ENCODE results near the gene ZNF598.

The ZNF598 gene

GRCh38 chr16:2033057-2033908, 23.7 kb upstream of the ZNF598 start:
- peaks cover 0 to 8% of the 10 kb centered on the region in 2 donors for H3K36me3 ChIP-seq (ENCODE audit: control insufficient read depth in 1 of 2, insufficient read depth in 2 of 2, low read length in 2 of 2)
- H3K4me1 ChIP-seq (ENCODE audit: control insufficient read depth in 1 of 2, insufficient read depth in 2 of 2, low read length in 2 of 2) = peaks cover 3 to 62% of the 10 kb centered on the region in 2 donors

GRCh38 chr16:2032285-2033056, 22.9 kb upstream of the ZNF598 start:
- no peaks in the 10 kb centered on the region for H3K9me3 ChIP-seq (ENCODE audit: control insufficient read depth in 1 of 2, low read length in 2 of 2)
- peaks cover 8 to 63% of the 10 kb centered on the region in 2 donors for H3K4me1 ChIP-seq (ENCODE audit: control insufficient read depth in 1 of 2, insufficient read depth in 2 of 2, low read length in 2 of 2)
- no peaks in the 10 kb centered on the region for H3K27me3 ChIP-seq (ENCODE audit: low read depth, low read length)
- peak overlapping the region; percentile 45 for H3K27ac ChIP-seq (ENCODE audit: low read length)
- H3K36me3 ChIP-seq (ENCODE audit: control insufficient read depth in 1 of 2, insufficient read depth in 2 of 2, low read length in 2 of 2) = peaks cover 0 to 5% of the 10 kb centered on the region in 2 donors
- peak overlapping the region in 1 of 2 donors; percentile 44 for H3K4me3 ChIP-seq (ENCODE audit: low read depth in 1 of 2, low read length in 2 of 2)

More at GRCh38 chr16:2033057-2033908, 23.7 kb upstream of the ZNF598 start:
- Histone ChIP-seq H3K9me3 (ENCODE audit: control insufficient read depth in 1 of 2, low read length in 2 of 2) (no peaks in the 10 kb centered on the region), H3K4me3 (ENCODE audit: low read depth in 1 of 2, low read length in 2 of 2) (peak overlapping the region; percentile 44 to 50), H3K27ac (ENCODE audit: low read length) (peak overlapping the region; percentile 75), H3K27me3 (ENCODE audit: low read depth, low read length) (no peaks in the 10 kb centered on the region)

- Histone ChIP-seq H3K4me3 (ENCODE audit: low read depth in 1 of 2, low read length in 2 of 2) (no peak overlapping the region), H3K4me1 (ENCODE audit: control insufficient read depth in 1 of 2, insufficient read depth in 2 of 2, low read length in 2 of 2) (peaks cover 9 to 58% of the 10 kb centered on the region in 2 donors), H3K27me3 (ENCODE audit: low read depth, low read length) (no peaks in the 10 kb centered on the region), H3K36me3 (ENCODE audit: control insufficient read depth in 1 of 2, insufficient read depth in 2 of 2, low read length in 2 of 2) (no peaks in the 10 kb centered on the region), H3K27ac (ENCODE audit: low read length) (no peak overlapping the region), H3K9me3 (ENCODE audit: control insufficient read depth in 1 of 2, low read length in 2 of 2) (no peaks in the 10 kb centered on the region)
Observed at GRCh38 chr16:2031081-2031577, 21.5 kb upstream of the ZNF598 start.

- H3K4me3 ChIP-seq (ENCODE audit: low read depth in 1 of 2, low read length in 2 of 2) = peak overlapping the region in 1 of 2 donors; percentile 32
- peaks cover 6 to 56% of the 10 kb centered on the region in 2 donors for H3K4me1 ChIP-seq (ENCODE audit: control insufficient read depth in 1 of 2, insufficient read depth in 2 of 2, low read length in 2 of 2)
- H3K27me3 ChIP-seq (ENCODE audit: low read depth, low read length) = no peaks in the 10 kb centered on the region
- no peak overlapping the region for H3K27ac ChIP-seq (ENCODE audit: low read length)
- no peaks in the 10 kb centered on the region for H3K9me3 ChIP-seq (ENCODE audit: control insufficient read depth in 1 of 2, low read length in 2 of 2)
- H3K36me3 ChIP-seq (ENCODE audit: control insufficient read depth in 1 of 2, insufficient read depth in 2 of 2, low read length in 2 of 2) = no peaks in the 10 kb centered on the region
Observed at GRCh38 chr16:2030036-2030435, 20.4 kb upstream of the ZNF598 start.

- H3K27me3 ChIP-seq (ENCODE audit: low read depth, low read length) = no peaks in the 10 kb centered on the region
- H3K4me3 ChIP-seq (ENCODE audit: low read depth in 1 of 2, low read length in 2 of 2) = peak overlapping the region in 1 of 2 donors; percentile 32
- peaks cover 6 to 49% of the 10 kb centered on the region in 2 donors for H3K4me1 ChIP-seq (ENCODE audit: control insufficient read depth in 1 of 2, insufficient read depth in 2 of 2, low read length in 2 of 2)
- H3K27ac ChIP-seq (ENCODE audit: low read length) = no peak overlapping the region
- H3K9me3 ChIP-seq (ENCODE audit: control insufficient read depth in 1 of 2, low read length in 2 of 2) = no peaks in the 10 kb centered on the region
- no peaks in the 10 kb centered on the region for H3K36me3 ChIP-seq (ENCODE audit: control insufficient read depth in 1 of 2, insufficient read depth in 2 of 2, low read length in 2 of 2)
Observed at GRCh38 chr16:2029350-2029749, 19.7 kb upstream of the ZNF598 start.

GRCh38 chr16:2028620-2029220, 19.1 kb upstream of the ZNF598 start:
- H3K4me3 ChIP-seq (ENCODE audit: low read depth in 1 of 2, low read length in 2 of 2) = peak overlapping the region; percentile 3 to 78

GRCh38 chr16:2028146-2028545, 18.5 kb upstream of the ZNF598 start:
- Histone ChIP-seq H3K36me3 (ENCODE audit: control insufficient read depth in 1 of 2, insufficient read depth in 2 of 2, low read length in 2 of 2) (no peaks in the 10 kb centered on the region), H3K27ac (ENCODE audit: low read length) (no peak overlapping the region), H3K27me3 (ENCODE audit: low read depth, low read length) (no peaks in the 10 kb centered on the region), H3K9me3 (ENCODE audit: control insufficient read depth in 1 of 2, low read length in 2 of 2) (no peaks in the 10 kb centered on the region), H3K4me3 (ENCODE audit: low read depth in 1 of 2, low read length in 2 of 2) (peak overlapping the region; percentile 69 to 78), H3K4me1 (ENCODE audit: control insufficient read depth in 1 of 2, insufficient read depth in 2 of 2, low read length in 2 of 2) (peaks cover 6 to 48% of the 10 kb centered on the region in 2 donors)

More at GRCh38 chr16:2028620-2029220, 19.1 kb upstream of the ZNF598 start:
- Histone ChIP-seq H3K9me3 (ENCODE audit: control insufficient read depth in 1 of 2, low read length in 2 of 2) (no peaks in the 10 kb centered on the region), H3K4me1 (ENCODE audit: control insufficient read depth in 1 of 2, insufficient read depth in 2 of 2, low read length in 2 of 2) (peaks cover 6 to 48% of the 10 kb centered on the region in 2 donors), H3K27ac (ENCODE audit: low read length) (no peak overlapping the region), H3K27me3 (ENCODE audit: low read depth, low read length) (no peaks in the 10 kb centered on the region), H3K36me3 (ENCODE audit: control insufficient read depth in 1 of 2, insufficient read depth in 2 of 2, low read length in 2 of 2) (no peaks in the 10 kb centered on the region)

- H3K27me3 ChIP-seq (ENCODE audit: low read depth, low read length) = no peaks in the 10 kb centered on the region
- no peaks in the 10 kb centered on the region for H3K9me3 ChIP-seq (ENCODE audit: control insufficient read depth in 1 of 2, low read length in 2 of 2)
- no peak overlapping the region for H3K27ac ChIP-seq (ENCODE audit: low read length)
- no peaks in the 10 kb centered on the region for H3K36me3 ChIP-seq (ENCODE audit: control insufficient read depth in 1 of 2, insufficient read depth in 2 of 2, low read length in 2 of 2)
- peak overlapping the region; percentile 69 to 78 for H3K4me3 ChIP-seq (ENCODE audit: low read depth in 1 of 2, low read length in 2 of 2)
- peaks cover 6 to 50% of the 10 kb centered on the region in 2 donors for H3K4me1 ChIP-seq (ENCODE audit: control insufficient read depth in 1 of 2, insufficient read depth in 2 of 2, low read length in 2 of 2)
Observed at GRCh38 chr16:2027024-2028010, 17.7 kb upstream of the ZNF598 start.

- Histone ChIP-seq H3K27me3 (ENCODE audit: low read depth, low read length) (no peaks in the 10 kb centered on the region), H3K36me3 (ENCODE audit: control insufficient read depth in 1 of 2, insufficient read depth in 2 of 2, low read length in 2 of 2) (no peaks in the 10 kb centered on the region), H3K4me3 (ENCODE audit: low read depth in 1 of 2, low read length in 2 of 2) (peak within 1 kb of the TSS; percentile 69 to 78), H3K4me1 (ENCODE audit: control insufficient read depth in 1 of 2, insufficient read depth in 2 of 2, low read length in 2 of 2) (peaks cover 6 to 51% of the 10 kb centered on the region in 2 donors), H3K9me3 (ENCODE audit: control insufficient read depth in 1 of 2, low read length in 2 of 2) (no peaks in the 10 kb centered on the region), H3K27ac (ENCODE audit: low read length) (no peak within 1 kb of the TSS)
Observed at GRCh38 chr16:2026461-2027023, 16.9 kb upstream of the ZNF598 start, which contains the start of gene NHERF2. Gene NHERF2 (plus strand): TSS chr16:2026902. CDS start chr16:2027006, 104 bp downstream.
